HG02763 (cell line): ENCODE measurements around the gene UPK1B.
"Not testable (repeated sequence)": the region's sequence is repeated elsewhere in the genome, so short reads cannot be mapped to it uniquely, and the experiment has no call there.

Source experiments
- ATAC-seq: cut with Tn5 transposase; IDR thresholded peaks from one replicate; pipeline ENCODE4 v1.9.1; 2021; ENCODE audit warnings: mild to moderate bottlenecking, moderate library complexity; ENCODE audit not compliant: unreplicated experiment

Gene UPK1B

GRCh38 chr3:119173325-119173724 lies at the start of gene UPK1B:
Gene UPK1B (plus strand): TSS chr3:119173598. CDS start chr3:119186742, 13,144 bp downstream.
- no peak for ATAC-seq

GRCh38 chr3:119125342-119125741 lies 48.1 kb upstream of the UPK1B start:
- ATAC-seq, result no peak

- no peak for ATAC-seq
Measured at GRCh38 chr3:119125742-119126504, 47.5 kb upstream of the UPK1B start.

DNA sequence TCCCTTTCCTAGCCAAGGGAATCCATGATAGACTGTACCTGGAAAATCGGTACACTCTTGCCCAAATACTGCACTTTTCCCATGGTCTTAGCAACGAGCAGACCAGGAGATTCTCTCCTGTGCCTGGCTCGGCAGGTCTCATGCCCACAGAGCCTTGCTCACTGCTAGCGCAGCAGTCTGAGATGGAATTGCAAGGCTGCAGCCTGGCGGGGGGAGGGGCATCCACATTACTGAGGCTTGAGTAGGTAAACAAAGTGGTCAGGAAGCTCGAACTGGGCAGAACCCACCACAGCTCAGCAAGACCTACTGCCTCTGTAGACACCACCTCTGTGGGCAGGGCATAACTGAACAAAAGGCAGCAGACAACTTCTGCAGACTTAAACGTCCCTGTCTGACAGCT lies 43.1 kb upstream of the UPK1B start:
- not testable (repeated sequence) for ATAC-seq

- not testable (repeated sequence) for ATAC-seq
Measured at GRCh38 chr3:119132291-119132690, 41.1 kb upstream of the UPK1B start.

DNA sequence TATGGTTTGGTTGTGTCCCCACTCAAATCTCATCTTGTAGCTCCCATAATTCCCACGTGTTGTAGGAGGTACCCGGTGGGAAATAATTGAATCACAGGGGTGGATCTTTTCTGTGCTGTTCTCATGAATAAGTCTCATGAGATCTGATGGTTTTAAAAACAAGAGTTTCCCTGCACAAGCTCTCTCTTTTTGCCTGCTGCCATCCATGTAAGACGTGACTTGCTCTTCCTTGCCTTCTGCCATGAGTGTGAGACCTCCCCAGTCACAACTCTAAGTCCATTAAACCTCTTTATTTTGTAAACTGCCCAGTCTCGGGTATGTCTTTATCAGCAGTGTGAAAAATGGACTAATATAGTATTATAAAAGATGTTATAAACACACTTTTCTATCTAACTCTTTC lies 34.0 kb upstream of the UPK1B start:
- not testable (repeated sequence) for ATAC-seq

DNA sequence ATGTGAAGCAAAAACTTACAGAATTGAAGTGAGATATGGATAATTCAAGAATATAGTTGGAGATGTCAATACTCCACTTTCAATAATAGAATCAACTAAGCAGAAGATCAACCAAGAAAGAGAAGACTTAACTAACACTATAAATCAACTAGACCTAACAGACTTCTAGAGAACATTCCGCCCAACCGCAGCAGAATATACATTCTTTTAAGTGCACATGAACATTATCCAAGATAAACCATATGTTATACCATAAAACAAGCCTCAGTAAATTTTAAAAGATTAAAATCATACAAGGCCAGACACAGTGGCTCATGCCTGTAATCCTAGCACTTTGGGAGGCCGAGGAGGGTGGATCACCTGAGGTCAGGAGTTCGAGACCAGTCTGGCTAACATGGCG lies 32.9 kb upstream of the UPK1B start:
- no peak for ATAC-seq

- ATAC-seq, result no peak
Measured at GRCh38 chr3:119145128-119145499, 28.3 kb upstream of the UPK1B start.

DNA sequence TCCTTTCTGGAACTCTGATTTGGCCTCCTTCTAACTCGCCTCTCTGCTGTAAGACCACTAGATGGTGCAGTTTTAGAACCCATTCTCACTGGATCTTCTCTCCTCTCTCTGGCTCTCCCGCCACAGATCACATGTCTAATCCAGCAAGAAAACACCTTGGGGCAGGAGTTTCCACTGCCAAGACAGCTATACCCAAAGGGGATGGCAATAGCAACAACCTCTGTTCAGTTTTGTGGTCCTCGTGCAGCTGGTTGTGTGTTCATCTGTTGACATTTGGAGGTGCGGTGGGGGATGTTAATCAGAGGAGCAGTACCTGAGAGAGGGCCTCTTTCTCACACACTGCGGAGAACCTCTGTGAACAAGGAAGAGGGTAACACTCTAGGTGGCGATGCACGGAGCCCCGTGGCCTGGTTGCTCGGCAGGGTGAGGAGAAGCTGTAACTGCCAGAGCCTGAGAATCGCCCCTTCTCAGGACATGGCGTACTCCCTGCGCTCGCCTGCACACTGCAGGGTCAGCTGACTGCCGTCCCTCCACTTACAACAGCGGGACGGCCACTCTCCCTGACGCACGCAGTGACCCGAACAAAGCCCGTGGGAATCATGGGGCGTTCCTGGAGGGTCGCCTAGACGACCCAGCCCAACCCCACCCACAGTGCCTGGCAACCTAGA lies 27.8 kb upstream of the UPK1B start, which contains the start of gene TEX55:
TEX55 (plus strand) TSS at position 666 of the 668 bp plus-strand sequence. CDS start 25 bp downstream, outside the sequence.
- no peak for ATAC-seq

- no peak for ATAC-seq
Measured at GRCh38 chr3:119146578-119147375, 26.6 kb upstream of the UPK1B start.

DNA sequence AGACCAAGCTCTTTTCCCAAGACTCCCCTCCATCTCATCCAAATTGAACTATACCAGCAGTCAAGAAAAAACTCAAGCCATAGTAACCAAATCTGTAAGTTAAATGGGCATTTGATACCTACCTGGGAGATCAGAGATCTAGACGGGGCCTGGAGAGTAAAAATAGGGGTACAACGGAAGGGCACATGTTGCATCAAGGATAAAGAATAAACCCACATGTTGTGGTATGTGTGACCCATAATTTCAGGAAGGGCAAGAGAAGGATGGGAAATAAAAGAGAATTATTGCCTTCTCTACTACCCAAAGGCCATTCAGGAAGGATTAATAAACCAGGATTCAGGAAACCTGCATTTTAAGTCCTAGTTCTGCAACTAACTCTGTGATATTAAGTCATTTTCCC lies 25.9 kb upstream of the UPK1B start:
- no peak for ATAC-seq

DNA sequence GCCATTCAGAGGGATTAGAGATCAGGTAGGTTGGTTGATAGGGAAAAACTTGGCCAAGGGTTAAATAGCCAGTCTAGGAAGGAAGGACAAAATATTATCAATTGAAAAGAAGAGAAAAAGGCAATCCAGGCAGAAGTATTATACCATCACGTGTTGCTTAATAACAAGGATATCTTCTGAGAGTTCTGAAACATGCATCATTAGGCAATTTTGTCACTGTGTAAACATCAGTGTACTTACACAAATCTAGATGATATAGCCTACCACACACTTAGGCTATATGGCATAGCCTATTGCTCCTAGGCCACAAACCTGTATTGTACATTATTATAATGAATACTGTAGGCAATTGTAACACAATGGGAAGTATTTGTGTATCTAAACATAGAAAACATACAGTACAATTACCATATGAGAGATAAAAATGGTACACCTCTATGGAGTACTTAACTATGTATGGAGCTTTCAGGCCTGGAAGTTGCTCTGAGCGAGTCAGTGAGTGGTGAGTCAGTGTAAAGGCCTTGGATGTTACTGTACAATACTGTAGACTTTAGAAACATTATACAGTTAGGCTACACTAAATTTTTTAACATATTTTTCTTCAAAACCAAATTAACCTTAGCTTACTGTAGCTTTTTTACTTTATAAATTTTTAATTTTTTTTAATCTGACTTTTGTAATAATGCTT lies 24.8 kb upstream of the UPK1B start:
- ATAC-seq, result no peak

GRCh38 chr3:119149484-119149883 lies 23.9 kb upstream of the UPK1B start:
- no peak for ATAC-seq

GRCh38 chr3:119156868-119157267 lies 16.5 kb upstream of the UPK1B start:
- no peak for ATAC-seq

GRCh38 chr3:119157971-119158370 lies 15.4 kb upstream of the UPK1B start:
- ATAC-seq, result no peak

DNA sequence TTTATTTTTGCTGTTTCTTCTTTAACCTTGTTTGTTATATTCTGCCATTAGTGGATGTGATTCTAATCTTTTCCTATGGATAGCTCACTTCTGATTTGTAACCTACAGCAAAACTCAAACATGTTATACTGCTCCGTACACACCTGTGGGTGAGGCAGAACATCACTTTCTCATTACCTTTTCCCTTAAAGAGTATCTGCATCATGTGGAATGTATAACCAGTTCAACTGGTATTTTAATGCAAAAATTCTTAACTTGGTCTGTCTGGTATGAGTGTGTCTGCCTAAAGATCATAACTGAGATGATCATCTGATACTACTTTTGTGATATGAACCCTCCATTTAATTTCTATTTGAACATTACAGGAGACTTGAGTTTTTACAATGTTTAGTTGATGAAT lies 13.0 kb upstream of the UPK1B start:
- no peak for ATAC-seq

DNA sequence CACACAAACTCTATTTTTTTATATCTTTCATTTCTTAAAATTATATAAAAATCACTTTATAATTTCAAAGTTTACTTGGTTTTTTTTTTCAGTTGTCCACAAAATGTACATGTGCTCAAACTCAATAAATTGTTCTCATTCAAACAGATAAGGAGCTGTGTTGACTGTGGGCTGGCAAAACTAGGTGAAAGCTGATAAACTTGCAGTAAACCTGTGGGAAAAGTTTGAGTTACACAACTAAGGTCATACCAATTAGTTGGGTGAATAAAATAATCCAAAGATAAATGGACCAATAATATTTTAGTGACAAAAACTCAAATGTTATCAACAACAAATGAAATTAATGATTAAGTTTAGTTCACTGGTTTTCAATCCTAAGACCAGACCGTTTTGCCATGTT lies 12.6 kb upstream of the UPK1B start:
- ATAC-seq, result no peak

GRCh38 chr3:119161240-119161639 lies 12.2 kb upstream of the UPK1B start:
- no peak for ATAC-seq

GRCh38 chr3:119164745-119165144 lies 8.7 kb upstream of the UPK1B start:
- ATAC-seq, result not testable (repeated sequence)

GRCh38 chr3:119170821-119171220 lies 2.6 kb upstream of the UPK1B start:
- no peak for ATAC-seq
